Ammon's horn (tissue), 1 donor: ENCODE data around the gene SFSWAP.
"Not testable (repeated sequence)": the region's sequence is repeated elsewhere in the genome, so short reads cannot be mapped to it uniquely, and the experiment has no call there.

ENCODE experiments used
- DNase-seq: peaks from one replicate; pipeline ENCODE4 v3.0.0-alpha.2; 2016; ENCODE audit warnings: low spot score

The SFSWAP gene

DNA sequence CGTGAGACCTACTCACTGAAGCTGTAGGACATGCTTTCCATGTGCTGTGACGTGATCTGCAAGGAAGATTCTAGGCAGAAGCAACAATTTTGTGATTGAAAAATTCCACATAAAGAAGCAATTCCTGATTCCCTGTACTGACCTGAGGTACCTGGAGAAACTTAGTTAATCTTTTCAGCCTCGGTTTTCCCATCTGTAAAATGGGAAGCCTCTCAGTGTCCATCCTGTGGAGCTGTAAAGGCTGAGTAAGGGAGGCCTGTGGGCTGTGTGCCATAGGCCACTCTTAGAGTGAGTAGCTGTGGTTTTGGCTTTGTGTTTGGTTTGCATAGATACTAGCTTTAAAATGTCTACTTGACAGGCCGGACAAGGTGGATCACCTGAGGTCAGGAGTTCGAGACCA is 50.7 kb downstream of the SFSWAP start:
- DNase-seq = no peak

DNA sequence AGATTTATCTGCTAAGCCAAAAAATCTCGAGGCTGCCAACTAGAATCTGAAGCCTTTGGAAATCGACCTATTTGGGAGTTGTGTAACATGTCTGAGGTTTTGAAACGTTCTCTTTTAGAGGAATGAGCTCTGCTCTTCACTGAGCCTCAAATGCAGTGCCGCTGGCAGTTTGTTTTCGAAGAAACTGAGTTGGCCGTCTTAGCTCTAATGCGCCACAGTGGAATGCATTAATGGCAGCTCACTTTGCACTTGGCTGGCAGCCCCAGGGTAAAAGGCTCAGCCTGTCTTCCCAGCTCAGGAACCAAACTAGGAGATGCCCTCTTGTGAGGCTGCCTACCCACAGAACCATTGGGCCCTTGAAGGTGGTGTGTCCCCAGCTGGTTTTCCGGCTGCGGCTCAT is 53.8 kb downstream of the SFSWAP start:
- no peak for DNase-seq

DNA sequence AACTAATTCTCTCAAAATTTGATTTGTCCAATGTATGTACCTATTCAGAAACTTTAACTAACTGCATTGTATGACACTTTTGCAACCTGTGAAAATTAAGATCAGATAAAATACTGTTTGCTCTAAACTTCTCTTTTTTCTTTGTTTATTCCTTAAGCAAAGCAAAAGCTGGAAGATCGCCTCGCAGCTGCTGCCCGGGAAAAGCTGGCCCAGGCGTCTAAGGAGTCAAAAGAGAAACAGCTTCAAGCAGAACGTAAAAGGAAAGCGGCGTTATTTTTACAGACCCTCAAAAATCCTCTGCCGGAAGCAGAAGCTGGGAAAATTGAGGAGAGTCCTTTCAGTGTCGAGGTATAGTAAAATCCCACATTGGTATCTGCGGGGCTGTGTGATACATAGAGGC is 55.1 kb downstream of the SFSWAP start:
- no peak for DNase-seq

DNA sequence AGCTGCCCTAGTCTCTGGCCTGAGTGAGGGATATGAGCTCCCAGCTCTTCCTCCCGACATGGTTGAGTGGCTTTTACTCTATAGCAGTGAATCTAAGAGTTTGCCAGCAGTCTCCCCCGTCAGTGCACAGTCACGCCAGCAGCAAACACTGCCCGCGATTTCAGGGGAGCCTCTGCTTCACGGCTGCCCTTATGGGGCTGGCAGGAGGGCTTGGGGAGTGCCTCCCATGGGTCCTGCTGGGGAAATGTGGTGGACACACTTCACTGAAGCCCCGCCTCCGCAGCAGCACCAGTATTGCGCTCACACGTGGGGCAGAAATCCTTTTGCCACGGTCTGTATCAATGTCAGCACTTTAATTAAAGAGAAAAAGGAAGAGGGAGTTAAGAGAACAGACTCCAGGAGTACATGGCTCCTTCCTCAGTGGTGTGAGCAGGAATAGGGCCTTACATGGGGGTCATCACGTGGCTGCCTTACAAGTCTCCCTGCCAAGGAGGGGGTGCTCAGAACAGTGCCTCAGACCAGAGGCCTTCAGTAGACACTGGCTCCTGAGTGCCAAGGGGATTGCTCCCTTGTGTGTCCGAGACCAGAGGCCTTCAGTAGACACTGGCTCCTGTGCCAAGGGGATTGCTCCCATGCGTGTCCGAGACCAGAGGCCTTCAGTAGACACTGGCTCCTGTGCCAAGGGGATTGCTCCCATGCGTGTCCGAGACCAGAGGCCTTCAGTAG is 55.7 kb downstream of the SFSWAP start:
- DNase-seq = no peak

DNA sequence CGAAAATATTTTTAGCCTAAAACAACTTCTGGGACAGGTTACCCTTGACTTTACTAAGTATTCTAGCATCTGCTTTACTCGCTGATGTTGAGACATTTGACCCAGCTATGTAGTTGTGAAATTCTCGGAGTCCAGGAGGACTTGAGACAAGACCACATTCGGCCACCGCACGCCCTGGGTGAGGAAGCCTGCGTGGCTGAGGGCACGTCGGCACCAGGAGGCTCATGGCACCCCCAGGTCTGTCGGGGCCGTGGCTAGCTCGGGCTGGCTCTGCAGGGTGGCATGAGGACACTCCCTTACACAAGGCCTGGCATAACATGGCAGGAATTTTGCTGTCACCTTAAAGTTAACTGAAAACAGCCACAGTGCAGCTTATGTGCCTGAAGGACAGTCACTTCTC is 59.2 kb downstream of the SFSWAP start:
- DNase-seq = no peak

DNA sequence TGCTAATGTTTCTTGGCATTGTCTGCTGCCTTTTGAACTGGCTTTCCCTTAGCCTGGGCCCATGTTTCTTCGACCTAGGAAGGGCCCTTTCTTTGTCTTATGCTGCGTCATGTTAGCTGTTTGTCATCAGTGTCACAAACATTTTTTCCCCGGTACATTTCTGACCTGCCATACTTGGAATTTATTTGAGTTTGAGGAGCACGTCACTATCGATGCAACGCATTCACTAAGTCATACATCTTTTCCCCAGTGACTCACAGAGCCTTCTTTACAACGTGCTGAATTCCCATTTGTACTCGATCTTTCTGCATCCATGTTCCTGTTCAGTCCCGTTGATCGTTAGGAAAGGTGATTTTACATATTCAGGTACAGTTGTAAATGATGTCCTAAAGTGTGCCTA is 61.1 kb downstream of the SFSWAP start:
- DNase-seq = no peak

DNA sequence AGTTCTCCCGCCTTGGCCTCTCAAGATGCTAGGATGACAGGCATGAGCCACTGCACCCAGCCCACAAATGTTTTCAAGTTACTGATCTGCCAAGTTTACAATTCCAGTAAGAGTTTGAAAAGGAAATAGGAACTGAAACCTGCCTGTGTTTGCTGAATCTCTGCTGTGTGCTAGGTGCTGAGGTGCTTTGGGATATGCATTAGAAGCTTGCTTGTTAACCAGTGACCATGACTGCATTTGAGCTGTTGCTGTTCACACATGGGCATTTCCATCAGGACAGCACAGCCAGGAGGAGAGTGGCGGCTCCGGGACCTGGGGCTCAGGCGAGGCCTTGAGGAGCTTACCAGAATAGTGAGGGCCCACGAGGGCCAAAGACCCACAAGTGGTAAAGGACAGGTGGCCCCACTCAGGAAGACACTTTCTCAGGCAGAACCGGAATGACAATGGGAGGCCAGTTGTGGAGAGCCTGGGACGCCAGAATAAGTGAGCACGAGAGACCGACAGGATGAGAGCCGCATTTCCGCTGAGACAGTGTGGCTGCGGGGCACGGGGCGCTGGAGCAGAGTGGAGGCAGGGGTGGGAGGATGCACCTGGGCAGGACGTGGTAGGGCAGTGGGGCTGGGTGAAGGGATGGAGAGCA is 62.8 kb downstream of the SFSWAP start:
- no peak for DNase-seq

DNA sequence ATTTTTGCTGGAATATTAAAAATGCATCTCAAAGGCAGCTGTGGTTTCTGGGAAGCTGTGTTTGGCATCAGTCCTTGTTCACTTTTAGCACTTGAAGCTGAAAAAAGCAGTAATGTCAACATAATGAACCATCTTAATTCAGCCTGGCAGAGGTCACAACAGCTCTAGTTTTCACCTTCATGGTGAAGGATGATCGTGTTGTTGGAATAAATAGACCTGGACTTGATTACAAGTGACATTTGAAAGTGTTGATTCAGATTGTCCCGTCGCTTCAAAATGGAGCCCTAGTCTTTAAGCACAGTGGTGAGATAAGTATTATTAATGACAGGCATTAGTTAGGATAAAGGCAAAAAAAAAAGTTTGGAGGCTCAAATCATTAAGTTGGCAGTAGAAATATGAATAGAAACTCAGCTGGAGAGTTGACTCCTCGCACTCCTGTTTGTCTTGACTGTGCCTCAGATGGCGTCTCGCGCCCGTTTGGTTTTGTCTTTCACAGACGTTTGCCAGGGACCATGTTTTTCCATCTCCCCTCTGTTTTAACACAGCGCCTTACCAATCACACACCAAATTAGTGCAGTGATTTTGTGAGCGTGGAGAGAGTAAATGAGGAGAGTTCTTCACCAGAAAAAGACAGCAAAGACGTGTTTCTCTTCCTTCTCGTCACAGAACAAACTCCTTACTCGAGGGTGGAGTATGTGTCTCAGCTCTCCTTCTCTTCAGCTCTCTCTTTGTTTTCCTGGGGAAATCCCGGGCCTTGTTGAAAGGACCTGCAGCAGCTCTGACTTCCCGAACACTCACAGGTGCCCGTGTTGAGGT is 63.9 kb downstream of the SFSWAP start:
- DNase-seq = no peak

DNA sequence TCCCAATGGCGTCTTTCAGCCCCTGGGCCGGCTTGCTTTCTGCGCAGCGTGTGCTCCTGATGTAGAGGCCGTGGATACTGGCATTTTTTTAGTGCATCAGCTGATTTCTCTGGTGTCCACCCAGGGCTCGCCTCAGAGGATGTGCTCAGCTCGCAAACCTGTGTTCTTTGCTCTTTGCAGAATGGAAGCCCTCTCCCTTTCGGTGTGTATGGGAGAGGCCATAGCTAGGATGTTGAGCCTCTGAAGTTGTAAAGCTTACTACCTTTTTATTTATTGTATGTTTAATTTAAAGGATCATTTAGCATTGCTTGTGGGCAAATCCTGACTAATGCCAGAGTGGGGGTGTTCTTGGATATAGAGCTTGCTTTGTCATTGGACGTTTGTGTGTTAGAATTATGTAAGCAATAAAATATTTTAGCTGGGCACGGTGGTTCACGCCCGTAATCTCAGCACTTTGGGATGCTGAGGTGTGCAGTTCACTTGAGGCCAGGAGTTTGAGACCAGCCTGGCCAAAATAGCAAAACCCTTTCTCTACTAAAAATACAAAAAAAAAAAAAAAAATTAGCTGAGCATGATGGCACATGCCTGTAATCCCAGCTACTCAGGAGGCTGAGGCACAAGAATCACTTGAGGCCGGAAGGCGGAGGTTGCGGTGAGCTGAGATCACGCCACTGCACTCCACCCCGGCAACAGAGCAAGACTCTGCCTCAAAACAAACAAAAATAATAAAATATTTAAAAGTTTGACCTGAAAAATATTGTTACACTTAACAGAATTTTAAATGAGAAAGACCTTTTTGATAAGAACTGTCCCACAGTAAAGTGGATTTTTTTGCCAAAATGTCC is 64.7 kb downstream of the SFSWAP start:
- DNase-seq = no peak

DNA sequence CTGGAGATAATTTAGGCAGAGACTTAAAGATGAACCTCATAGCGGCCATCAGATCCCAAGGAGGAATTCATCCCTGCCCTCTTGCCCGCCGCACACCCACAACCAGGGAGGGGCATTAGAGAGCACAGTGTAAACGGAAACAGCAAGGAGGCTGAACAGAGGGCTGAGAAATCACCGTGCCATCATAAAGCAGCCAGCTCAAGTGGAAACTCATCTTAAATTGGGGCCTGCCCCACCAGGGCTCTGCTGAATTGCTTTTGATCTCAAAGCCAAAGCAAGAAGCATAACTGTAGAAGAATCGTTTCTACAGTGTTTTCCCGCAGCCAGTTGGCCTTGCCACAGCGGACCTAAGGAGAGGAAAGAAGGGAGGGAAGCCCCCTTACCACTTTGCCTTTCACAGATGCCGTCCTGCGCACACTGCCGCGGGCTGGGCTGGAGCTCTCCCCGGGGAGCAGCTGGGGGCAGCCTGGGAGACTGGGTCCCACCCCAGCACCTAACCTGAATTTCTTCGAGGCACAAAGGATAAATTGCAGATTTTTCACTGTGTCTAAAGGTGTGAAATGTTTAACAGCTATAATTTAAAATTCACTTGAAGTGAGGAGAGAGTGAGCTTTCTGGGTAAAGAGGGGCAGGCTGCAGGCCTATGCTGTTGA is 65.5 kb downstream of the SFSWAP start:
- DNase-seq = no peak

DNA sequence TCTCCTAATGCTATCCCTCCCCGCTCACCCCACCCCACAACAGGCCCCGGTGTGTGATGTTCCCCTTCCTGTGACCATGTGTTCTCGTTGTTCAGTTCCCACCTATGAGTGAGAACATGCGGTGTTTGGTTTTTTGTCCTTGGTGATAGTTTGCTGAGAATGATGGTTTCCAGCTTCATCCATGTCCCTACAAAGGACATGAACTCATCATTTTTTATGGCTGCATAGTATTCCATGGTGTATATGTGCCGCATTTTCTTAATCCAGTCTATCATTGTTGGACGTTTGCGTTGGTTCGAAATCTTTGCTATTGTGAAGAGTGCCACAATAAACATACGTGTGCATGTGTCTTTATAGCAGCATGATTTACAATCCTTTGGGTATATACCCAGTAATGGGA is 66.4 kb downstream of the SFSWAP start:
- DNase-seq = not testable (repeated sequence)

DNA sequence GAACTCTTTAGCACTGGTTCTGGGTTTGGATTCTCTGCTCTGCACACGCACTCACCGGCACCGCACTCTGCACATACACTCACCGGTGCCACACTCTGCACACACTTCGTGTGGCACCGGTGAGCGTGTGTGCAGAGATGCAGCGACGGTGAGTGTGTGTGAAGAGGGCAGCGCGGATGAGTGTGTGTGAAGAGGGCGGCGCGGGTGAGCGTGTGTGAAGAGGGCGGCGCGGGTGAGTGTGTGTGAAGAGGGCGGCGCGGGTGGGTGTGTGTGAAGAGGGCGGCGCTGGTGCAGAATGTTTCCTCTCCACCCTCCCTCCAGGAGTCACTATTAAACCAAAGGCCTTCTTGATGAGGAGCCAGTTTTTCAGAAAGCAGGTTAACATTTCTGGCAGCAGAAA is 68.1 kb downstream of the SFSWAP start:
- no peak for DNase-seq

DNA sequence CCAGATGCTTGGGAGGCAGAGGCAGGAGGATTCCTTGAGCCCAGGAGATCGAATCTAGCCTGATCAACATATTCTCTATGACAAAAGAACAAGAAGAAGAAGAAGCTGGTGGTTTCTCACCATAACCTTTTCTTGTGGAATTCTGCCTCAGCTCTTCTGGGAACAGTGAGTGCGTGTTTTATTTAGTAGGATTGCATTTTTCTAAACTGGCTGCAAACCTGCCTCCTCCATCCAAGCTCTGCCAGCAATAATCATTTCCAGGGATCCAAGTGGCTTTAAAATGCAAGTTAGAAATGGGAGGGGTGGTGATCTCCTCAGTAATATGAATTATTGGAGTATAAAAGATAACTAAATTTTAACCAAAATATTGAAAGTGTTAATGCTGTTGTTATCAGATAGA is 71.2 kb downstream of the SFSWAP start:
- no peak for DNase-seq

DNA sequence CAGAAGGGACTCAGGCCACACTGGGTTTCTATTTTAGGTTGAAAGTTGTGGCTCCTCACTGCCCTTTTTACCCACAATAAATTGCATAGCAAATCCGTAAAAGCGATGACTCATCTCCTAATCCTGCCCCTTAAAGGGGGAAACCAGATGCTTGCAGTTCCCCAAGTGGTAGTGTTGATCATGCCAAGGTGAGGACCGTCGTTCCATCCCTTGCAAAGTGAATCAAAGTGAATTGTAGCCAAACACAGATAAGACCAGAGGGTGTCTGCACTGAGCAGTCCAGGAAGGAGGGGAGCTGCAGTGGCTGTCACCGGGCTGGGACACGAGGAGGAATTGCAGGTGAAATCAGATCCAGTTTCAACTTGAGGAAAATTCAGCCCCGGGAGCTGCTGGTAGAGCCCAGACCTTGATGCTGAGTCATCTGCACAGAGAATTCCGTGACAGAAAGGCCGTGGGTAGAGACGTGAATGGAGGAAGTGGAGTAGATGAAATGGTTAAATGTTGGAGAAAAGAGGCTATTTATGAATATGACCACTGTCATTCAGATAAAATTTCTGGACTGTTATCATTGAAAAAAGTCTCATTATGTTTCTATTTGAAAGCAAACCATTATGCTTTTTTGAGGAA is 73.1 kb downstream of the SFSWAP start:
- no peak for DNase-seq

DNA sequence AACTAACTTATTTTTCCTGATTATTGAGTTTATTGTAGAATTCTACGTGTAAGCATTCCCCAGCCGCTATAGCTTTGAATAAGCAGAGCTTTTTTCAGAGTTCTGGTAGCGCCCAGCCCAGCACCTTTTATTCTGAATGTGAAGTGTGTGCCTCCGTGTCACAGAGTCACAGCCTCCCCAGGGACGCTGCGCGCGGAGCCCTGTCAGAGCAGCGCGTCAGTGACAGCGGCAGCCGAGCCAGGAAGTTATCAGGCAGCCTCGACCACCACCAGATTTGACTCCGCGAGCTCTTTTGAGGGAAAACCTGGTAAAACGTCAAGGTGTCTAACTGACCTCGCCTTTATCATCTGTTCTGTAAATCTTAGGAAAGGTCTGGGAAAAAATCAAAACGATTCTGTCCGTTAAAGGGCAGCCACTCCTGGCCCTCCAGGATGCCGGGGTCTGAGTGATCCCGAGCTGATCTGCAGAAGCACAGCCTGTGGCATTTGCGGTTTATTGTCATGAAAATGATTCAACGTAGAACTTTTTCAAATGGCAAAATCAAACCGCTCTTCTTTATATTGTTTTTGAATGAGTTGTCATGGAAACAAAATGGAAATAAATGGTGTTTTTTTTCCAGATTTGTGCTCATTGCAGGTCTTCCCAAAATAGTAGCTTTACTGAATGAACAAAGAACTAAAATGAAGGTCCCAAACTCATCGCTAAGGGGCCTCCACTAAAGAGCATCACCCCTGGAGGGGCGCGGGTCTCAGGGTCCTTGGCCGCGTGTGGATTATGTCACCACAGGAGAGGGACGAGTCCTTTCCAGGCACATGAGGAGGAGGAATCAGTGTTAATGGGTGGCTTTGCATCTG is 74.2 kb downstream of the SFSWAP start:
- no peak for DNase-seq

DNA sequence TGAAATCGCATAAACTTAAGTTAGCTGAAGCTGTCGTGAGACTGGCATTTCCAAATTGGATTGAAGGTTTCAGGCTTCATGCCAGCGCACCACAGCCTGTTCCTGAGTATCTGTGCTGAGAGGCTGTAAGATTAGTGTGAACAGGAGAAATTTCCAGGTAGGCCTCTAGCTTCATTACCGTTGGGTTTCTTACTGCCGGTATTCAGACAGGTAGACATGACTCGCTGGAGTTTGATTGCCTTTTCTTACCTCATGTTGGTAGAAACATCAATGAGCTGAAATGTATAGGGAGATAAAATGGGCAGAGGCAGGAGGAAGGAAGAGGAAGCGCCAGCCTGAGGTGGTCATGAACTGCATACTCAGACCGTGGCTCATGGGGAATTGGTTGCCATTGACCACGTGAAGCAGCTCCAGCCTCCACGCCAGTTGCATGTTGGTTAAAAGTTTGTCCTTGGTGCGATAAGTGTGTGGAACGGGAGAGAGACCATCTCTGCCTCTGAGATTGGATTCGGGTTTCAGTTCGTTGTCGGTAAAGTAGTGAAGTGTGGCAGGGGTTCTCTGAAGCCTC is 75.0 kb downstream of the SFSWAP start:
- peak; percentile 40 for DNase-seq

DNA sequence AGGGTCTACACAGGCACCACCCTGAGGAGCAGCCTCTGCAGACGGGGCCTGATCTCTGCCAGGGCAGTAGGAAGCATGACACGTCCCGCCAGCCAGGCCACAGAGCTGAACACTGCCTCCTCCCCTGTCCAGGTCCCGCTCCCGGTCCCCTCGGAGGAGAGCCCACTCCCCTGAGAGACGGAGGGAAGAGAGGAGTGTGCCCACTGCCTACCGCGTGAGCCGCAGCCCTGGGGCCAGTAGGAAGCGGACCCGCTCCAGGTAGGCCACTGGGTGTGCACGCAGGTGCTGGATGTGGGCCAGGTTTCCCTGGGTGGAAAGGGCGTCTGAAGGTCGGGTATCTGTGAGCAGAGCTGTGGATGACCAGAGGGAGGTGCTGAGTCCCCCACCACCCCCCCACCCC is 75.4 kb downstream of the SFSWAP start:
- DNase-seq = no peak

DNA sequence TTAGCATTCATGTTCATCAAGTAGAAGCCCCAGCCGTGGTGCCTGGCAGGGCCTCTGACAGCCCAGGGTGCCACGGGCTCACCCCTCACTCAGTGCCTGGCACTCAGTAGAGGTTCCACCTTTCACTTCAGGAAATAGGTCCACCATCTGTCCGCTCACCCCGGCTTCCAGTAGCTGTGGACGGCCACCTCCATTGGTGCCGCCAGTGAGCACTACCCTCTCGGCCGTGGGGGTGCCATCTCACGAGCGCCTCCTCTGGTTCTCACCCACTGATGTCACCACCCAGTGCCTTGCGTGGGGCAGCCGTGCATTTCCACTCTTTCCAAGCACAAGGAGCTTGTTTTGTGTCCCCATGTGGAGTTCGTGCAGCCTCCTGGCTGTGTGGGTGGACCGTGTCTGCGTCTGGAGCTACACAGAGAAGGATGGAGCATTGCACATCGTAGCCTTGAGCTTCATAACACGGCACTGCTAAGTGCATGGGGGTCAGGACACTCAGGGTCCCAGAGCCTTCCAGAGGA is 76.3 kb downstream of the SFSWAP start:
- DNase-seq = no peak

DNA sequence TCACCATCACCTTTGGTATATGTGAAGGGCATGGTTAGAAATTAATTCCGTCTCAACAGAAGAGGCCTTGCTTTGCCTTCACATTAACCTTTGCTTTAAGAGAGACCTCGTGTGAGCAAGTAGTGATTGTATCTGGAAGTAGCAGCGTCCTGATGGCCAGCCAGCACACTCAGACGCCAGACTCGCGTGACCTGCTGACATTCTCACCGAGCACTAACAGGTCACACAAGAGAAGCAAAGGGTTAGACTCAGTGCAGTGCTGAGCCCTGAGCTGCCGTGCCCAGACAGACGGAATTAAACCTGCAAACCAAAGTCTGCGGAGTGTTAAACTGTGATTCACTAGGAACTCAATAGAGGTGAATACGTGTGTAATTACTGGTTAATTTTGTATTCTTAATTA is 77.2 kb downstream of the SFSWAP start:
- no peak for DNase-seq

DNA sequence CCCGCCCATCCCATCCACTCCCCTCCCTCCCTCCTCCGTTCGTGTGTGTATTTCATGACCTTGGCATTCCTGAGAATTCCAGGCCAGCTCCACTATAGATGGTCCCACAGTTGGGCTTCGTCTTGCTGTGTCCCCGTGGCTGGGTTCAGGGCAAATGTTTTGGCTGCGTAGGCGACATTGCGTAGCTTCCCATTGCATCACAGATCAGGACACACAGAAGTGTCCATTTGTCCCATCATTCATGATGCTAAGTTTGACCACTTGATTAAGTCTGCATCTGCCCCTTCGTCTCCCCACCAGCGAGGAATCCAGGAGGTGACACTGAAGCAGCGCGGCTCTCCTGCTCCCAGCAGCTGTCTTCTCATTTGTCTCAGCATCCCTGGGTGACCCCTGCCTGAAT is 78.7 kb downstream of the SFSWAP start:
- no peak for DNase-seq
